ENCODE data around the gene UBASH3B.

Gene UBASH3B

GRCh38 chr11:122755409-122755808 is 99.9 kb downstream of the UBASH3B start:
- DNase-seq (ENCODE audit: low read depth): no peak

GRCh38 chr11:122755941-122756340 is 100.4 kb downstream of the UBASH3B start:
- no peak for DNase-seq (ENCODE audit: low read depth)

DNA sequence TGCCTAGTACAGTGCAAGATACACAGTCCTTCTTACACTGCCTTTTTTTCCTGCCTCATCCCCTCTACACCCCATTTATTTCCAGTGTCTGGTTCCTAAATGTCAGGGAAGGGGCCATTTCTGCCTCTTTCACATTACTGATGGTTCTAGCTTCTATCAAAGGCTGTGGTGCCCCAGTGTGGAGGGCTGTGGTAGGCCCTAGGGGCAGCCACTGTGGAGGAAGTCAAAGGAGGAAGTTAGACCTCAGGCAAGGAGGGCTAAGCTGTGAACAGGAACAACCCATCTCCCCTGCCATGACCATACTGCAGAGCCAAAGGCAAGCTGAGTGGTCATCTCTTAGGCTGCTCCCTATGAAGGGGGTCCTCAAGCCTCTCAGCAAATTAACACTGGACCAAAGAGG is 100.9 kb downstream of the UBASH3B start:
- peak; percentile 38 for DNase-seq (ENCODE audit: low read depth)

GRCh38 chr11:122757201-122757600 is 101.7 kb downstream of the UBASH3B start:
- DNase-seq (ENCODE audit: low read depth): no peak

GRCh38 chr11:122758339-122758738 is 102.8 kb downstream of the UBASH3B start:
- no peak for DNase-seq (ENCODE audit: low read depth)

GRCh38 chr11:122758974-122759373 is 103.5 kb downstream of the UBASH3B start:
- DNase-seq (ENCODE audit: low read depth): no peak

- DNase-seq (ENCODE audit: low read depth): no peak
These were observed 107.6 kb downstream of the UBASH3B start for GRCh38 chr11:122763108-122763507.

GRCh38 chr11:122764371-122765090 is 109.0 kb downstream of the UBASH3B start:
- no peak for DNase-seq (ENCODE audit: low read depth)

GRCh38 chr11:122765487-122766131 is 110.1 kb downstream of the UBASH3B start:
- DNase-seq (ENCODE audit: low read depth): no peak

DNA sequence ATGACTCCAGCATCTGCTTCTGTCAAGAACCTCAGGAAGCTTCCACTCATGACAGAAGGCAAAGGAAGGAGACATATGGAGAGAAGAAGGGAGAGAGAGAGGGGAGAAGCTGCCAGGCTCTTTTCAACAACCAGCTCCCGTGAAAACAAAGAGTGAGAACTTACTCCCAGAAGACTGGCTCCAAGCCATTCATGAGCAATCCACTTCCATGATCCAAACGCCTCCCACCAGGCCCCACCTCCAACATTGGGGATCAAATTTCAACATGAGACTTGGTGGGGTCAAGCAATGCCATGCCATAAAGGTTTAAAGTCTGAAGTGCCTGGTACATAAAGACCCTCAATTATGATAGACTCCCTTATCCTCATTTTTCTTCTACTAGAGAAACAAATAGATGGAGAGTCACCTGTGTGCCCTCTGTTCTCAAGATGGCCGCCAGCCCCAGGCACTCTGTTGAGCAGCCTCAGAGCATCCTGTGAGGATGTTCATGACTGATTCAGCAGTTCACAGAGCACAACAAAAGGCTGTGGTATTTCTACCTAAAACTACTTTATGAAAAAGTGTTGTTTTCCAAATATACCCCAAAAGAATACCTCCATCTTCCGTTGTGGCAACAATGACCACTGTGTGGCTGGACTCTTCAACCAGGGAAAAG is 113.7 kb downstream of the UBASH3B start:
- no peak for DNase-seq (ENCODE audit: low read depth)

DNA sequence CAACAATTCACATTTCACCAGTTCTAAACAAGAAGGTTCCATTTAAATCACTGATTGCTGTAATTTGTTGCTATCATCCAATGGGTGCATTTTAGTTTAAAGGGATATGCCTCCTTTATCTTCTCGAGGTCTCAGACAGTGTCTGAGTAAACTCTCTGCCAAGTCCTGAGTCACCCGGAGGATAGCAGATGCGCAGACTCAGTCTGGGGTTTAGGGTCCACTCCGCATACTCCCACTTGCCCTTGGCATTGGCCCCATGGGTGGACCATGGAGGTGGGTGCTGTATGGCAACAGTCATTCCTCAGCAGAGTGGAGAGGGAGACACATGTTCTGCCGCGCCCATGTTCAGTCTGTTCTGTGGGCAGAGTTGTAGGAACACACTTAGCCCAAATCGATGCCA is 117.4 kb downstream of the UBASH3B start:
- DNase-seq (ENCODE audit: low read depth): no peak

DNA sequence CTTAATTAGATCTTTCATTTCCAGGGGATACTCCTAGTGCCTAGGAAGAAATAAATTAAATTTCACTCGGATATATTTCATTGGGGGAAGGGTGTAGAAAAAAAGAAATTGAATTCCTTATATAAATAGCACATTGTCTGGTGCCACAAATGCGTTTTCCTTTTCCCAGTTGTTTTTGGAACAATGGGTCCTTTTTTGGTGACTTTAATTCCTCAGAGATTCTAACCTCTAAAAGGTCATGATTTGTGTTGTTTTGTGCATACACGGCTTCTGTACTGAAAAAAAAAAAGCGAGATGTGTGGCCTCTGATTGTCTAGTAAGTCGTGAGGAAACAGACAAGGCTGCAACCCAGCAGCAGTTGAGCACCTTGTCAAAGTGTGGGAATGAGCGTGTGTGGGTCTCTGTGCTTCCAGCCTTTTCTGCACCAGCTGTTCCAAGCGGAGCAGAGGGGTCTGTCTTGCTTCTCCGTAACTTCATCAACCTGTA is 118.3 kb downstream of the UBASH3B start:
- no peak for DNase-seq (ENCODE audit: low read depth)

DNA sequence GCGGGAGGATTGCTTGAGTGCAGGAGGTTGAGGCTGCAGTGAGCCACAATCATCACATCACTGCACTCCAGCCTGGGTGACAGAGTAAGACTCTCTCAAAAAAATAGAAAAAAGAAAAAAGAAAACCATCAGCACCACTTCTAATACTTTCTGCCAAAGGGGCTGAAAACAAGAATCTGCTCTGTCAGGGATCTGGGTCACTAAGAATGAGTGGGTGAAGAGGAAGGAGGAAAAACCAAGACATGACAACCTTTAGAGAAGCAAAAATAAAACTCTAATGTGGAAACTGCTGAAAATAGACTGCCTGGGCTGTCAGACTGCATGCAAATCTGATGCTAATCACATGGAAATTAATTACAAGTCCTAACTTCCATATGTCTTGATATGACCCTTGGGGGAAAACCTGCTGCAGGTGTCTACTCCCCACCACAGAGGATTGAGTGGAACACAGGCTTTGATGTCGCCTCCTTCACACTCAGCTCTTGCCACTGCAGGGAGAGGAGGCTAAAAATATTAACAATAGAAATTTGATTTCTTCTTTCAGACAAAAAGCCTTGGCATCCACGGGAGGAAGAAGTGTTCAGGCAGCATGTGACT is 120.3 kb downstream of the UBASH3B start:
- no peak for DNase-seq (ENCODE audit: low read depth)

DNA sequence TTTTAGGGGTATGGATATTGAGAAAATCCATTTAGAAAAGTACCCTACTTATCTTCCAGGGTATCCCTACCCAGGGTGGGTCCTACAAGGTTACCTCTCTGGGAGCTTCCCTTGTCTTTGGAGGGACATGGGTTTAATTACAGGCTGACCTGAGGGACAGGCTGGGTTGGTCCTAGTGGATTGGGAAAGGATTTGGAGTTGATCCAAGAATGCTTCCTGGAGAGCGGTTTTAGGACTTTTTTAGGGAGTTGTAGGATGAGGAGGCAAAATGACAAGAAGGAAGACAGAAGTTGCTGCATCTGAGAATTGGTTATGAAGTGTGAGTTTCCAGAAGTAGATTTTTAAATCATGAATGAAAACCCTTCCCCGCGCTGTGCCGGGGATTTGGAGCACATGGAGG is 121.0 kb downstream of the UBASH3B start:
- DNase-seq (ENCODE audit: low read depth): no peak

DNA sequence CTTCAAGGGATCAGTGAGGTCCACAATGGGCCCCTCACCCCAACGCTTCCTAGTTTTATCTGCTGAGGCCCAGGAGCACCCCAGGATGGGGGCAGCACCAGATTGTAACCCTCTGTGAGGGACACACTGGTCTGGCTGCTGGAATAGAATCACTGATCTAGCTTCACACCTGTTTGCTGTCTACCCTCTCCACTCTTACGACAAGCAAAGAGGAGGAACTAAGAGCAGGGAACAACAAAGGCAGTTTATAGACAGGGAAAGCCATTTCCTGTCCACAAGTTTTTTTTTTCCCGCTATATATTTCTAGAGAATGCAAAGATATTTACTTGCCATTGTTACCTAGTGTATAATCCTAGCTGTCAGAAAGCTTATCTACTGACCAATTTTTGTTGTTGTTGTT is 121.8 kb downstream of the UBASH3B start:
- no peak for DNase-seq (ENCODE audit: low read depth)

DNA sequence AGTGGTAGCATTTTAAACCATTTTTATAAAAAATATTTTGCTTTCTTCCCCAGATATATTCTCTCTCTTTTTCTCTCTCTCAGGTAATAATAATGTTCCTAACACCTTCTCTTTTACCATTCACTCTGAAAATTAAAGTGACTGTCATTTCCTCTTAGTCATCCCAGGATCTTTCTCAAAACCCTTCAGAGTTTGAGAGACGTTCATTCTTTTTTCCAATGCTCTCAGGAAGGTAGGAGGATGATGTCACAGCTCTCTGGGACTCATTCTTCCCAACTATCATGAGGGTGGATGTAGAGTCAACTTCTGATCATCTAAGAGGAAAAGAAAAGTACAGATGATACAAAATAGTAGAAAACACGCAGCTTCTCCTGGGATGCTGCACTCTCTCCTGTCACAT is 122.6 kb downstream of the UBASH3B start:
- DNase-seq (ENCODE audit: low read depth): no peak

GRCh38 chr11:122779047-122779629 is 123.6 kb downstream of the UBASH3B start:
- no peak for DNase-seq (ENCODE audit: low read depth)

DNA sequence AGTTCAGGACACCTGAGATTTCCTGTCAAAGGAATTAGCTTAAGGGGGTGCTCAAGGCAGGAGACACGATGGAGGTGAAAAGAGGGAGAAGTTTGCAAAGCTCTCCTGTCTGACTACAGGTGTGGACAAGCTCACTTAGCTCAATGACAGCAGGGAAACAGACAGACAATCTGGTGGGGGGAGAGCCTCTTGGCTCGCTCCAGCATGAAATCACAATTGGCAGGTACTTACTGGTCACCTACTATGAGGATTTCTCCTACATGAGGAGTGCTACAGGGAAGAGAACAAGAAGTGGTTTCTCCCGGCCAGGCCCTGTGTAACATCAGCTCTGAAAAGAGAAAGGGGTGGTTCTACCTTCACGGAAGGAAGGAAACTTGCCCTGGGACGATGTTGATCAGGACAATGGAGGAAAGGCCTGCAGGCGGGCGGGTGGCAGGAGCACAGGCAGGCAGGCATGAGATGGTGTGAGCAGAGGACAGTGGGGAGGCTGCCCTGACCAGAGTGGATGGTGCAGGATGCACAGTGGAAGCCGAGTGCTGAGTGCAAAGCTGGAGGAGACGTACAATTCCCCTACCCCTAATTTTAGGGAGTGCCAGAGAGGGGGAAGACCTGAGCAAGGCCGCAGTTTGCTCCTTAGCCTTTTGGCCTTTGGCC is 124.9 kb downstream of the UBASH3B start:
- no peak for DNase-seq (ENCODE audit: low read depth)

- DNase-seq (ENCODE audit: low read depth): peak; percentile 54
These were observed 126.1 kb downstream of the UBASH3B start for GRCh38 chr11:122781378-122782195.

- DNase-seq (ENCODE audit: low read depth): no peak
These were observed 126.7 kb downstream of the UBASH3B start for GRCh38 chr11:122782222-122782621.

Measured in activated T-helper 1 cell treated with Interleukin-2 at 50 U/mL for 16 hours (primary cell).